Activated CD4-positive, alpha-beta T cell treated with anti-CD3 and anti-CD28 coated beads, Interleukin-2, amount 50 U/mL, for 1 hour (primary cell): ENCODE results near the gene UBA6.
"Not testable (repeated sequence)": the region's sequence is repeated elsewhere in the genome, so short reads cannot be mapped to it uniquely, and the experiment has no call there.

ENCODE experiments used
- DNase-seq: peaks from one replicate; pipeline ENCODE4 v3.0.0-alpha.2; 2020

The UBA6 gene

DNA sequence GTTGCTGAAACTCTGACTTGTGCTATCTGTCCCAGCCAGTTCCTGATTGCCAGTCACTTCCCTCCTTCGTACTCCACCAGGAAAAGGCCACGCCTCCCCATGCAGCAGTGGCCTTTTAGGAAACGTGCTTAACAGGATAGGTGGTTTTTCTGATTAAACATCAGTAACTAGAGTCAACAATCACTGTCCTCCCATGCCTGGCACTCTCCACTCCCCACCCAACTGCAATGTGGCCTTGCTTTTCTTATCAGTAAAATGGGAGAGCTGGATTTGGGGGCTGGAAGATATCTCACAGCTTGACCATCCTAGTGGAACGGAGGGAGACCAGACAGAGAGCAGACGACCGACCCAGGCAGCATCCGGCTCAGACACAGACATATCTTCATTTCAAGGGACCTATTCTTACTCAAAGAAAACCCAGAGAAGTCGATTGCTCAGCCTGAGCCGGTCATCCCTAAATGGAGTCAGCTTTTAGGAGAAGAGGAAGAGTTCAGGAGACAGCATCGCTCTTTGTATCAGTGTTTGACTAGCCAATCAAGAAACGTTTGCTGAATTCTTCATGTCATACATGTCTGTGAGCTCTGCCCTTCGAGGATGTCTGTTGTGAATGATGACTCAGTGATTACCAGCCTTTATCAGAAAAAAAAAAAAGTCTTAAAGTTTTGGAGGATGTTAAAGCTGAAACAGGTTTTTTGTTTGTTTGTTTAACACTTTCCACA, 12.7 kb upstream of the UBA6 start:
- no peak for DNase-seq

DNA sequence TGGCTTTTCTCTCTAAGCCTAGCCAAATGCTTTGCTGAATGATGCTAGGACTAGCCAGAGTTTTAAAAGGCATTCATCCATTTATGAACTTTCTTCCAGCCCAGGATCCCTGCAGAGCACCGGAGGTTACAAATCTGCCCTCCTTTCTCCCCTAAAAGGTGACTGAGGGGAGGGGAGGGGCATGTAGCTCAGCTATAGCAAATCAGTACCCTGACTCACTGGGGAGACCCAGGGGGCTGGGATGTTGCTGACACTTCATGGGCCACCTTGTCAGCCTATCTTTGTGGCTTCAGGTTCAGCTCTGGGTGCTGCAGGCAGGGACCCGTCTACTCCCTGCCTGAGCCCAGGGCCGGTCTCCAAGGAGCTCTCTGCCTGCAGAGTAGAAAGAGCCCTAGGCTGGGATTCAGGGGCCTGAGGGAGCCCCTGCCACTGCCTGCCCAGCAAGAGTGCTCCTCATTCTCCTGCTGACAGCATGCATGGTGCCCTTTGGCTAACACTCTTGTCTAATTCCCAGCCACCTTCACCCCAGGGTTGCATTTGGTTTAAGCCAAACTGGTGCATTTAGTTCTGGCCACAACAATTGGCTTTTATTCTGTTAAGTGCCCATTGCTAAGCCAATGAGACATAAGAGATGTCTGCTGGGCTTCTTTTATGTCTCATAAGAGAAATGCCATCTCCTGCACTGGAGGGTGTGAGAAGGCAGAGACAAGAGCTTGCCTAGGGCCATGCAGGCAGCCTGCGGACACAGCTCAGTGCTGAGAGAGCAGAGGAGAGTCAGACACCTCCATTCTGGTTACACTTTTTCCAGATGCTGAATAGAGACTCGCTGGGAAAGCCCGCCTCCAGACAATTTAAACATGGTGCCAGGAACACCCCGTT, 11.9 kb upstream of the UBA6 start:
- DNase-seq: no peak

DNA sequence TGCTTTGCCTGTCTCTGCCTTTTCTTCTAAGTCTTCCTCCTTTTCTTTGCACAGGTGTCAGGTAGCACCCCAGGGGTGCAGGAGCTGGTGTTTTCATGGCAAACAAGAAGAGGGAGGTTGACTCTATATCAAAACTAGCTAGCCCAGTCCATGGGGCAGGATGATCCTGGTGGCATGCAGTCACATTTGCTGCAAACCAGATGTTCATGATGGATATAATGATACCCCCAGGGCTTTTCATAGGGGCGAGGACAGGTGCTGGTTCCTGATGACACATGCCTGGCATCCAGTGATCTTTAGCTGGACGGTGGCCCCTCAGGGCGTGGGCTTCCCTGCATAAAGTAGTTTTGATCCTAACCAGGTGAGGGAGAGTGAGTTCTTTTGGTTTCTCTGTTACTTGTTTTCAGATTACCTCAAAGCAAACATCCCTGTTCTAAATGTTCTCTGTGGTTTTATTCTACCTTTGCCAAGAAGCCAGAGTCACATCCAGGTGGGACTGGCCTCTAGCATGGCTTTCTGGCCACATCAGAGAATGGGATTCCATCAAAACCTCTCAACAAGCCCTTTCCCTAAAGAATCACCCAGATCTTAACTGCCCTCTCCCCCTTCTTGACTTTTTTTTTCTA, 11.2 kb upstream of the UBA6 start:
- DNase-seq: no peak

DNA sequence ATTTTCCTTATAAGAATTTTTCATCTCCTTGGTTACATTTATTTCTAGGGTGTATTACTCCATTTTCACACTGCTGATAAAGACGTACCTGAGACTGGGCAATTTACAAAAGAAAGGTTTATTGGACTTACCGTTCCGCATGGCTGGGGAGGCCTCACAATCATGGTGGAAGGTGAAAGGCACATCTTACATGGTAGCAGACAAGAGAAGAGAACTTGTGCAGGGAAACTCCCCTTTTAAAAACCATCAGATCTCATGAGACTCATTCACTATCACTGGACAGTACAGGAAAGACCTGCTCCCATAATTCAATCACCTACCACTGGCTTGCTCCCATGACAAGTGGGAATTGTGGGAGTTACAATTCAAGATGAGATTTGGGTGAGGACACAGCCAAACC, 5.7 kb upstream of the UBA6 start:
- not testable (repeated sequence) for DNase-seq

DNA sequence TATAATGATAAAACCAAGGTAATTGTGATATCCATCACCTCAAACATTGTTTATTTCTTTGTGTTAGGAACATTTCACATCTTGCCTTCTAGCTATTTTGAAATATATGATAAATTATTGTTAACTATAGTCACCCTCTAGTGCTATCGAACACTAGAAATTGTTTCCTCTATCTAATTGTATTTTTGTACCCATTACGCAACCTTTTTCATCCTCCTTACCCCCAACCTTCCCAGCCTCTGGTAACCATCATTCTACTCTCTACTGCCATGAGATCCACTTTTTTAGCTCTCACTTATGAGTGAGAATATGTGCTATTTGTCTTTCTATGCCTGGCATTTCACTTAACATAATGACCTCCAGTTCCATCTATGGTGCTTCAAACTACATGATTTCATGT, 3.9 kb upstream of the UBA6 start:
- DNase-seq: no peak

DNA sequence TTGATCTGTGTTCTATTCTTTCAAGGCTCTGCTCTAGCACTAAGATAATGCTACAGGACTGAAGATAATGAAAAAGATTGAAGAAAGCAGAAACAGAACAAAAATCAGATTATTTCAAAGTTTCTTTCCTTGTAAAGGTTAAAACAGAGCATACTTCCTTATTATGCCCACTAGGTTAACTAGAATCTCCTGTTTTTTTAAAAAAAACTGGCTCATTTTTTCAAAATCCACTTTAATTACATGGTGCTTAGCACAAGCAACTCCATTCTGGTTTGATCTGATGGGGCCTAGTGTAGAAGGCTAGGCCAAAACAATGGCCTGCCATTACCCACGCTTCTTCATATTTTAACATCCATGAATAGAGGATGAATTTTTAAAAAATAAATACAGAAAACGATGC, 1.2 kb upstream of the UBA6 start:
- no peak for DNase-seq

DNA sequence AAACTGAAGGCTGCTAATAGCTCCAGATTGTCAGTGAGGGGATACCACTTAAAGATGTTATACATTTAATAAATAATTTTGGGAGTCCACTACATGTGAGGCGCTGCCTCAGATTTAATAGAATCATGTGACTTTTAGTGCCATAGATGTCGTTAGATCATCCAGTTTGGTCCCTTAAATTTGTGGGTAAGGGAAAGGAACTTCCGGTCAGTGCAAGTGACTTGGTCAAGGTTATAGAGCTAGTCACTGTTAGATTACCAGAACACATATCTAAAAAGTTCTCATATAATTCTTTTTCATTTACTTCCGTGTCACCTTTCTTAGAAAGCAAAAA, 529 bp upstream of the UBA6 start:
- no peak for DNase-seq

DNA sequence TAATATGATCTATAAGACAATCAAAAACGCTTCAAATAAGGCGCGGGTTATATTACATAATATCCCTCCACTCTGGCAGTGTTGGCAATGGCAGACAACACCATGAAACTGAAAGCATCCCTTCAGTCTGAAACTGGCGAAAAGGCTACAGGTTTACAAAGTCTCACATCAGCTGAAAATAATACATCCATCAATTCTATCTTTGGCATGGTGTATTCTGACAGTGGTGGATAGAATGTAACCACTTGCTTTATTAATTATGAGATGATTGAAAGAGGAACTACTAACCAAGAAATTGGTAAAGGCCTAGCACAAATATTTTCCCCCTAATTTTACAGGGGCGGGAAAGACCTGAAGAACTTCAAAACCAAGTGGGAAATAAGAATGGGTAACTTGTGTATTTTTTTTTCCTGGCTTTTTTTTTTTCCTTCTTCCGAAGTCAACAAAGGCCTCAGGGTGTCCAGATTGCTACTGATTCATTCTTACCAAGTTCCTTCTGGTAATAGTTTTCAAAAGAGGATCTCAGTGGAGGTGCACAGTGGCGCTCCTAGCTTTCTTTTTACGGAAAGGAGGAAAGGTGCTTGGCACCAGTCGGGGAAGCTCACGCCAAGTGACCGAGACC, 728 bp downstream of the UBA6 start:
- DNase-seq: no peak

DNA sequence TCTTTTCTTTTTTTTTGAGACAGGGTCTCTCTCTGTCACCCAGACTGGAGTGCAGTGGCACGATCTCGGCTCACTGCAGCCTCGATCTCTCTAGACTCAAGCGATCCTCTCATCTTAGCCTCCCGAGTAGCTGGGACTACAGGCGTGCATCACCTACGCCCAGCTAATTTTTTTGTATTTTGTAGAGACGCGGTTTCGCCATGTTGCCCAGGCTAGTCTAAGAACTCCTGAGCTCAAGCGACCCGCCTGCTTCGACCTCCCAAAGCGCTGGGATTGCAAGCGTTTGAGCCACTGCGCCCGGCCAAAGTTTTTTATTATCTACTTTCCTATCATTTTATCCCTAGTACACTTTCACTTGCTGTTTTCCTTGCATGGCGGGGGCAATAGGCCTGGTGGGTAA, 1.4 kb downstream of the UBA6 start:
- DNase-seq: no peak

DNA sequence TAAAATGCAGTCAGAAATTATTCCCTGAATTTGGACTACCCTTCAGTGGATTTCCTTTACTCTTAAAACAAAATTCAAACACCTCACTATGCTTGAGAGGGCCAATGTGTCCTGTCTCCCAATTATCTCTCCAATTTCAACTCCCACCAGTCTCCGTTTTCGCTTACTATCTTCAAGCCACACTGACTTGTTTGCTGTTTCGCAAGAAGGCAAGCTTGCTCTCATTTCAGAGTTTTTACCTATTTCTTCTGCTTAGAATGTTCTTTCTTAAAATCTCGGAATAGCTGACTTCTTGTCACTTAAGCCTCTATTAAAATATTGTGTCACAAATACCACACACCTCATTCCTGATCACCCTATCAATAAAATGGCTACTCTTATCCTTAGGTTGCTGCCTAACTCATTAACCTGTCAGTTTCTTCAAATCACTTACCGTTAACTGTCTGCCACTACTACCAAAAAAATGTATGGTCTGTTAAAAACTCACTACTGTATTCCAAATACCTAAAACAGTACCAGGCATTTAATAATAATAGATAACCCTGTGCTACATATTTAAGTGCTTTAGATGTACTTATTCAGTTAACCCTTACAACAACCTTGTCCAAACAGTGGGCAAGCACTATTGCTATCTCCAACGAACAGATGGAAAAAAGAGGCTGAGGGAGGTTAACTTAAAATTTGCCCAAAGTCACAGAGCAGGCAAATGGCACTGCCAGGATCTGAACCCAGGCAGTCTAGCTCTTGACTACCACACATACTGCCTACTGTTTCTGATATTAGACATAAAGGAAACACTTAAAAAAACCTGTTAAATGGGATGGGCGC, 2.9 kb downstream of the UBA6 start:
- no peak for DNase-seq

DNA sequence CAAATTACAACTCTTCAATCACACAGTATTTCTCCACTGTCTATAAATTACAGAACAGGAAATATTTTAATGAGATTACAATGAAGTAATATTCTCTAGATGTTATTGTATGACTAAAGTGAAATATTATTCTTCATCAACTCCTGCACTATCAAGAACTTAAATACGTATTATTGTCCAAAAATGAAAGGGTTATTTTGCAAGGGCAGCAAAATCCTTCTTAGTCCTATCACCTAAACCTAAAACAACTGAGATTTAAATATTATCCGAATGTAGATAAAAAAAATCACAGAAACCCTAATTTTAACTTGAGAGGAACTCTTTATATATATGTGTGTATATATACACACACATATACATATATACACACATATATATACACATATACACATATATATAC, 4.9 kb downstream of the UBA6 start:
- DNase-seq: no peak

DNA sequence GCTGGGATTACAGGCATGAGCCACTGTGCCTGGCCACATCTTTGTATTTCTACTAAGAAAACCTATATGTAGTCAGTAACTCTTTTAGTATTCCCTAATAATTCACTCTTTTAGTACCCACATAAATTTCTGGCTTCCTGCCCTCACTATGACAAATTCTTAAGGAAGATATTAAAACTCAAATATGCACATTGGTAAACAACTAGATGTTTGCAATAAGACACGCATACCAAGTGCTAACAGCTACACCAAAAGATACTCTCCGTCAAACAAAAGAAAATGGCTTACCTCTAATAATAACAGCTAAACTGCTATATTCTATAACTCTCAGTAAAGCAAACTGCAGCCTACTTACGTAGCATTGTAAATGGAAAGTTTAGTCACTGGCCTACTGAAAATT, 6.3 kb downstream of the UBA6 start:
- no peak for DNase-seq

DNA sequence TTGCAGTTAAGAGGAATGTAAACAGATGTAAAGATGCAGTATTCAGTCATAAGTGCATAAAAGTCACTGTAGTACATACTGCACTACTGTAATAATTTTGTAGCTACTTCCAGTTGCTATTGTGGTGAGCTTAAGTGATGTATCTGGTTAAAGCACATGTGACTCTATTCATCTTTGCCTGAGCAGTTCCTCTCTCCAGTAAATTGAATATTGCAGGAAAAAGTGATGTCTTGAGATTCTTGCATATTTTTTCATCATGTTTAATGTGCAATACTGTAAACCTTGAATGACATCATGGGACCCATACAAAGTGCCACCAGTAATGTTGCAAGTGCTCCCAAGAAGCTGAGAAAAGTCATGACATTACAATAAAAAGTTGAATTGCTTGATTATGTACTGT, 9.6 kb downstream of the UBA6 start:
- DNase-seq: no peak

DNA sequence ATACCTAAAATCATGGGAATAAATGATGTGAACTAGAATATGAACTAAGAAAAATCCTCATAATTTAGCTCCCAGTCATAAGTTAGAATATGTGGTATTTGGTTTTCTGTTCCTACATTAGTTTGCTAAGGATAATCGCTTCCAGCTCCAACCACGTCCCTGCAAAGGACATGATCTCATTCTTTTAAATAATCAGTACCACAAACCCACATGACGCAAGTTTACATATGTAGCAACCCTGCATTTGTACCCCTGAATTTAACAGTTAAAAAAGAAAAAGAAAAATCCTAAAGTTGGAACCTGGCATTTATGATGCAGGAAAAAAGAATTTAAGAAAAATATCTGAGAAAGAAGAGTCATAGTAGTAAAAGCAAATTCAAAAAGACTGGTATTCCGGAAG, 13.3 kb downstream of the UBA6 start:
- DNase-seq: no peak

DNA sequence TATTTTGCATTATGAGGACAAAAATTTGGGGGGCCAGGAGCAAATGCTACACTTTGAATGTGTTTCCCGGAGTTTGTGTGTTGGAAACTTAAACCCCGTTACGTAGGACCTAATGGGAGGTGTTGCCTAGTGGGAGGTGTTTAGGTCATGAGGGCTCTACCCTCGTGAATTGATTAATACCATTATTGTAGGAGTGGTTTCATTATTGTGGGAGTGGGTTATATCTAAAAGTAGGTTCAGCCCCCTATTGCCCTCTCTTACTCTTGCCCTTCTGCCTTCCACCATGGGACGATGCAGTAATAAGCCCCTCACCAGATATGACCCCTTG, 15.5 kb downstream of the UBA6 start:
- no peak for DNase-seq

DNA sequence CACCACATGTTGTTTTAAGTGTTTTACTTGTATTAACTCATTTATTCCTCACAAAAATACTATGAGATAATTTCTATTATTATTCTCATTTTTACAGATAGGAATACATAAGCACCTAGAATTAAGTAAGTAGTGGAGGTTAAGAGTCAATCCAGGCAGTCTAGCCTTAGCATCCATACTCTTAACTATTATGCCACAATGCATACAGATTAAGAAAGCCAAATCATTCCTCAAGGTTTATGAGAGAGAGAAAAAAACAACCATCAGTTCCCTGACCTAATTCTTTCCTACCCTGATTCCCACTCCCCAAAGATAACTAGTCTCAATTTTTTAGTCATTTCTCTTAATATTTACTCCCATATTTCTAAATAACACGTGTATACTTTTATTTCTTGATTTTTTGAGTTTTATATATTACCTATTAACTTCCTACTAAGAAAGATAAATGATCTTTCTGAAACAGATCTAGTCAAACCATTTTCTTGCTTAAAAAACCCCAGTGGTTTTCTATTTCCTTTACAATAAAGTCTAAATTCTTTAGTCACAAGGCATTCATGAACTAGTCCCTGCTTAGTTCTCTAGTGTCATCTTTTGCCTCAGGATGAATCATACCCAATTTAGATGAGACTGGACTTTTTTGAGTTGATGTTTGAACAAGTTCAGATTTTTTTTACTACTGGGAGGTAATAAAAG, 16.0 kb downstream of the UBA6 start:
- no peak for DNase-seq

DNA sequence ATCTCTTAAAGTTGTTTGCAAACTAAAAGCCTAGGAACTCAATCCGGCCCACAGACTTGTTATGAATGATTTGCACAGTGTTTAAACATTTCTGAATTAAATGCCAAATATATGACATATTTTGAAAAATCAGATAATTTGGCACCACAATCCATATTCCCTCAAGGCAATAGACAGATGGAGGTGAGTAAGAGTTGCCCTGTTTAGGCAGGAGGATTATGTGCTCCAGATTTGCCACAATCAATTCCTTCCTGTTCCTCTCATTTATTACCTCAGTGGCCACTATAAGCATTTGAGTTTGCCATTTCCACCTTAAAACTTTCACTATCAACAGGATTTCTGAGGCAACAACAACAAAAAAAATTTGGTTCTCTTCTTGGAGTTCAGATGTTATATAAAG, 18.7 kb downstream of the UBA6 start:
- DNase-seq: no peak

DNA sequence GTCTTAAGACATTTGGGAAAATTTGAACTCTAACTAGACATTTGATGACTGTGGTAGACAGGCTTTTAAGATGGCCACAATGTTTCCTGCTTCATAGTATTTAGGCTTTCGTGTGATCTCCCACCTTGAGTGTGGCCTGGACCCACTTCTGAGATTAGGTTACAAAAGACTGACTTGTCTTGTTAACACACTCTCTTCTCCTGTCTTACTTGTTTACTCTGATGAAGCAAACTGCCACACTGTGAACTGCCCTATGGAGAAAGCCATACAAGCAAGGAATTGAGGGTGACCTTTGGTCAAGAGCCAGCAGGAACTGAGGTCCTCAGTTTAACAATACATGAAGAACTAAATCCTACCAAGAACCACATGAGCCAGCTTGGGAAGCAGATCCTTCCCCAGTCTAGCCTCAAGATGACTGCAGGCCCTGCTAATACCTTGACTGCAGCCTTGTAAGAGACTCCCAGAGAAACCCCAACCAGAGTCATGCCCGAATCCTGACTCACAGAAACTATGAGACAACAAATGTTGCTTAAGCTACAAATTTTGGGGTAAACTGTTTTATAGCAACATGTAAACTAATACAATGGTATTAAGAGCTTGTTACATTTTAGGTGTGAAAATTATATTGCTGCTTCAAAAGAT, 20.3 kb downstream of the UBA6 start:
- DNase-seq: no peak

DNA sequence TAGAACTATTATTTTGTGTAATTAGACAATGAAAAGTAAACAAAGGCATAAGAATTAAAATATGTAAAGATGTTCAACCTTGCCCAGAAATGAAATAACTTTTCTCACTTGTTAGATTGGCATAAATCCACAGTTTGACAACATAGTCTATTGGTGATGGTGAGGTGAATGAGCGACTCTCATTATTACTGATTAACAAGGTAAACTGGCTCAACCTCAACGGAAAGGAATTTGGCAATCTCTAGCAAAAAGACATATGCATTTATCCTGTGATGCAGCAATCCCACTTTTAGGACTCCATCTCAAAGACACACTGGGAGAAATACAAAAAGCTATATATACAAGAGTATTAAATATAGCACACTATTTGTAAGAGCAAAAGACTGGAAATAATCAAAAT, 22.3 kb downstream of the UBA6 start:
- DNase-seq: no peak

DNA sequence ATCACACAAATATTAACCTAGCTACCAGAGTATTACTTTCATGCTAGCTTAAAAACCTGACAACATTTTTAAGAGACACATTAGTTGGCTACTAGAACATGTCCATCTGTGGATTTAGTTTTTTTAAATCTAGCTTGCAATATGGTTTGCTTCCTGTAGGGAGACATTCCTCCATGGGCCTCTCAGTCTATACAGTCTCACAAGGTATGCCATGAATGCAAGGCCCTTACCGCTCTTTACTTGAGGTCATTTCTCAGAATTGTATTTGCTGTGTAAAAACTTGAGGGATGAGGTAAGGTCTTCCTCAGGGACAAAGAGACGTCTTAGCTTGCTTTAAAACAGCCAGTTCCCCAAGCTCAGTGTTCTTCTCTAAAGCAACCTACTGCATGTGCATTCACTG, 26.9 kb downstream of the UBA6 start:
- no peak for DNase-seq

DNA sequence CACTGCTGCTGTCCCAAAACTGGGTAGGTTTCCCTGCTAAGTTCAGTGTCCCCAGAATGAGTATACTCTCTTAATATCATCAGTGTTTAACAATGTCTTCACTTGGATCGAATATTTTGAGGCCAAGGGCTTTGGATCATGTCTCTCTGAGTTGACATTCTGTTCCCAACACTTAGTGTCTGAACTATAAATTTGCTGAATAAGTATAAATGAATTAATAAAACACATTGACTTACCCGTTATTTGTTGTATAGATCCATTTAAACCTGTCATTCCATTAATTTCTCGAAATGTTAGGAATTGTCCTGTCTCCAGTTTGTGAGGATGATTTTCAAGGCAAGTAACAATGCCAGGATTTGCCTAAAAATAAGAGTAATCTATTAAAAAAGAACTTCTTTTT, 32.6 kb downstream of the UBA6 start:
- no peak for DNase-seq

DNA sequence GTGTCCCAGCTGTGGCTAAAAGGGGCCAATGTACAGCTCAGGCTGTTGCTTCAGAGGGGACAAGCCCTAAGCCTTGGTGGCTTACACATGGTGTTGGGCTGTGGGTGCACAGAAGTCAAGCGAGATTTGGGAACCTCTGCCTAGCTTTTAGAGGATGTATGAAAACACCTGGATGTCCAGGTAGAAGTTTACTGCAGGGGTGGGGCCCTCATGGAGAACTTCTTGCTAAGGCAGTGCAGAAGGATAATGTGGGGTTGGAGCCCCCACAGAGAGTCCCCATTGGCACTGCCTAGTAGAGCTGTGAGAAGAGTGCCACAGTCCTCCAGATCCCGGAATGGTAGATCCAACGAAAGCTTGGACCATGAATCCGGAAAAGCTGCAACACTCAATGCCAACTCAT, 40.5 kb downstream of the UBA6 start:
- no peak for DNase-seq
